Kidney (tissue), 14 donors: Measurements from ENCODE around the gene RAN. TPM values are rescaled to one million over a fixed set of nuclear protein-coding genes. Genes with fewer than 3 reads are reported as not detected.

ENCODE experiments used
- DNase-seq, 5 donors: peaks; one replicate each; pipeline ENCODE4 v3.0.0-alpha.2; 2013 to 2020
- FAIRE-seq: peaks from 2 replicates; lab custom pipeline; 2012; peaks lifted over from hg19 to GRCh38; lab: Jason Lieb, UNC
- H3K27ac ChIP-seq, 2 donors: one replicate each; pipeline ENCODE4 v1.7.0; 2013; ENCODE audit warnings: low read depth in 2 of 2, low read length in 2 of 2, inconsistent platforms in 1 of 2
- H3K27me3 ChIP-seq: one replicate; pipeline ENCODE4 v1.7.1; 2013; ENCODE audit warnings: low read length, inconsistent platforms; ENCODE audit not compliant: control insufficient read depth, insufficient read depth
- H3K36me3 ChIP-seq, 3 donors: one replicate each; pipeline versions ENCODE4 v1.7.0 to v1.7.1; 2013; ENCODE audit warnings: low read length in 3 of 3, control low read depth in 1 of 3, inconsistent platforms in 1 of 3; ENCODE audit not compliant: insufficient read depth in 3 of 3, control insufficient read depth in 2 of 3
- H3K4me1 ChIP-seq, 3 donors: one replicate each; pipeline versions ENCODE4 v1.7.0 to v1.7.1; 2013; ENCODE audit warnings: low read length in 3 of 3, inconsistent platforms in 1 of 3, low read depth in 1 of 3; ENCODE audit not compliant: control insufficient read depth in 2 of 3, insufficient read depth in 2 of 3
- H3K4me3 ChIP-seq, 3 donors: one replicate each; pipeline versions ENCODE4 v1.7.0 to v1.8.1; 2013; ENCODE audit warnings: low read length in 3 of 3, control low read depth in 1 of 3, inconsistent platforms in 1 of 3
- H3K9ac ChIP-seq, 3 donors: one replicate each; pipeline versions ENCODE4 v1.7.0 to v1.7.1; 2013; ENCODE audit warnings: low read length in 3 of 3, control low read depth in 1 of 3, inconsistent platforms in 1 of 3
- H3K9me3 ChIP-seq, 3 donors: one replicate each; pipeline versions ENCODE4 v1.7.0 to v1.7.1; 2013; ENCODE audit warnings: low read length in 3 of 3, control low read depth in 1 of 3, inconsistent platforms in 1 of 3; ENCODE audit not compliant: control insufficient read depth in 2 of 3, insufficient read depth in 1 of 3
- CTCF ChIP-seq: IDR thresholded peaks from 3 replicates; pipeline ENCODE4 v1.5.1; 2012; ENCODE audit warnings: mild to moderate bottlenecking, moderate library complexity, borderline replicate concordance; ENCODE audit not compliant: insufficient read depth; ENCODE audit errors: extremely low read depth
- intact Hi-C: fragments of 100-400 bp; cut with DNase I; formaldehyde crosslinking; loops from one replicate; pipeline ENCODE4 v1.11.1; 2022
- polyA plus RNA-seq: library from polyadenylated mRNA; stranded (reverse); fragments of 350-450 nt; fragmentation: Illumina TruSeq; extraction: RNeasy Lipid Tissue Mini Kit (QIAGEN cat#74804); gene quantifications from one replicate; pipeline ENCODE4 v1.2.3, GENCODE V29; 2014; ENCODE audit warnings: low read depth, low replicate concordance; ENCODE audit not compliant: insufficient read depth
- total RNA-seq: library from RNA; stranded (reverse); fragmentation: NEBNext Ultra II Directional; extraction: Animal tissue kit (Norgen Biotek cat#: 25700); gene quantifications from one replicate; pipeline ENCODE4 v1.2.1, GENCODE V29; 2021
- donor health status: control.
- donor health status: control.
- donor health status: control.
- donor health status: control.
- donor health status: control.
- donor health status: DM: yes; HTN: yes; CAD: no.
- donor health status: Normal renal cell carcinoma (clear cell type).

RAN gene
- total and polyA plus RNA-seq, 2 donors from 2014 or later = 369 to 422 TPM

- FAIRE-seq (no peak), DNase-seq (peak in 4 of 5 donors; percentile 39 to 80 (median 68))
- Histone ChIP-seq H3K27ac (peak overlapping the region; percentile 32 to 73), H3K9ac (peak overlapping the region; percentile 54 to 70 (median 70)), H3K36me3 (peaks cover 18 to 34% (median 21%) of the 10 kb centered on the region in 3 donors), H3K27me3 (no peaks in the 10 kb centered on the region), H3K4me1 (peaks cover 0 to 11% (median 8%) of the 10 kb centered on the region in 3 donors), H3K4me3 (peak overlapping the region; percentile 76 to 83 (median 79)), H3K9me3 (no peaks in the 10 kb centered on the region)
- intact Hi-C loops = no loop called here
- TF ChIP-seq CTCF = no peak
These were observed 572 bp downstream of the RAN start for GRCh38 chr12:130872179-130873096.

- Histone ChIP-seq H3K4me1 (peaks cover 0 to 11% (median 8%) of the 10 kb centered on the region in 3 donors), H3K4me3 (peak overlapping the region; percentile 76 to 83 (median 79)), H3K9me3 (no peaks in the 10 kb centered on the region), H3K27me3 (no peaks in the 10 kb centered on the region), H3K36me3 (peaks cover 18 to 34% (median 21%) of the 10 kb centered on the region in 3 donors), H3K9ac (peak overlapping the region; percentile 54 to 70 (median 70)), H3K27ac (no peak overlapping the region)
- no peak for FAIRE-seq
- TF ChIP-seq CTCF = no peak
- intact Hi-C loops = no loop called here
- no peak for DNase-seq
These were observed 1.4 kb downstream of the RAN start for GRCh38 chr12:130873106-130873795.

DNA sequence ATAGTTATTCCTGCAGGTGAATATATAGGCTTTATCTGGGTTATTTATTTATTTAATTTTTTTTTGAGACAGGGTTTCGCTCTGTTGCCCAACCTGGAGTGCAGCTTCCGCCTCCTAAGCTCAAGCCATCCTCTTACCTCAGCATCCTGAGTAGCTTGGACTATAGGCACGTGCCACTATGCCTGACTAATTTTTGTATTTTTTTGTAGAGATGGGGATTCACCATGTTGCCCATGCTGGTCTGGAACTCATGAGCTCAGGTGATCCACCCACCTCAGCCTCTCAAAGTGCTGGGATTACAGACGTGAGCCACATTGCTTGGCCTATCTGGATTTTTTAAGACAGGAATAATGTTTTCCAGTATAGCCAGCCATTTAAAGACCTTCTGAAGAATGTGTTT lies 2.0 kb downstream of the RAN start:
- intact Hi-C loops = no loop called here
- Histone ChIP-seq H3K9ac (no peak overlapping the region), H3K27me3 (no peaks in the 10 kb centered on the region), H3K36me3 (peaks cover 18 to 34% (median 21%) of the 10 kb centered on the region in 3 donors), H3K4me1 (peaks cover 0 to 11% (median 8%) of the 10 kb centered on the region in 3 donors), H3K27ac (no peak overlapping the region), H3K9me3 (no peaks in the 10 kb centered on the region), H3K4me3 (no peak overlapping the region)
- no peak for TF ChIP-seq CTCF
- DNase-seq = peak in 1 of 5 donors; percentile 12
- no peak for FAIRE-seq
